Colonic mucosa (tissue), 4 donors: ENCODE results near the gene PRSS33. TPM values are rescaled to one million over a fixed set of nuclear protein-coding genes. Genes with fewer than 3 reads are reported as not detected.
A peak's percentile ranks its signal among the peaks of the same experiment; 100 is the strongest.

Experiments used
- DNase-seq: peaks from one replicate; pipeline ENCODE4 v3.0.0-alpha.2; 2020
- H3K27ac ChIP-seq: fragments of 200-600 bp; one replicate; pipeline ENCODE4 v1.8.0; 2021
- H3K27me3 ChIP-seq: fragments of 200-600 bp; one replicate; pipeline ENCODE4 v1.8.0; 2021
- H3K36me3 ChIP-seq: fragments of 200-600 bp; one replicate; pipeline ENCODE4 v1.8.0; 2021
- H3K4me1 ChIP-seq: fragments of 200-600 bp; one replicate; pipeline ENCODE4 v1.8.0; 2021; ENCODE audit warnings: mild to moderate bottlenecking
- H3K4me3 ChIP-seq: fragments of 200-600 bp; one replicate; pipeline ENCODE4 v1.8.0; 2021
- H3K9ac ChIP-seq, 2 donors: one replicate each; pipeline ENCODE4 v1.7.0; 2013; ENCODE audit warnings: control low read depth in 2 of 2, low read depth in 2 of 2, low read length in 2 of 2
- H3K9me3 ChIP-seq: fragments of 200-600 bp; one replicate; pipeline ENCODE4 v1.8.0; 2021
- intact Hi-C: fragments of 100-400 bp; cut with DNase I; formaldehyde crosslinking; loops from one replicate; pipeline ENCODE4 v1.14.1; 2022
- total RNA-seq, 2 donors: library from RNA; stranded (reverse); fragmentation: NEBNext Ultra II Directional in 1 of 2; extraction: Animal tissue kit (Norgen Biotek cat#: 25700) in 1 of 2; gene quantifications; one replicate each; pipeline ENCODE4 v1.2.1, GENCODE V29; 2021
- TF ChIP-seq, protein P1 (sequence below): fragments of 200-600 bp; IDR thresholded peaks from one replicate; pipeline ENCODE4 v1.8.0; 2022; ENCODE audit warnings: antibody characterized with exemption, mild to moderate bottlenecking
- donor health status: healthy.
- donor health status: DM: no; HTN: no; CAD: no.
- donor health status: DM: no; HTN: no; CAD: no.

The PRSS33 gene
- total RNA-seq, 2 donors from 2014 or later = not detected

DNA sequence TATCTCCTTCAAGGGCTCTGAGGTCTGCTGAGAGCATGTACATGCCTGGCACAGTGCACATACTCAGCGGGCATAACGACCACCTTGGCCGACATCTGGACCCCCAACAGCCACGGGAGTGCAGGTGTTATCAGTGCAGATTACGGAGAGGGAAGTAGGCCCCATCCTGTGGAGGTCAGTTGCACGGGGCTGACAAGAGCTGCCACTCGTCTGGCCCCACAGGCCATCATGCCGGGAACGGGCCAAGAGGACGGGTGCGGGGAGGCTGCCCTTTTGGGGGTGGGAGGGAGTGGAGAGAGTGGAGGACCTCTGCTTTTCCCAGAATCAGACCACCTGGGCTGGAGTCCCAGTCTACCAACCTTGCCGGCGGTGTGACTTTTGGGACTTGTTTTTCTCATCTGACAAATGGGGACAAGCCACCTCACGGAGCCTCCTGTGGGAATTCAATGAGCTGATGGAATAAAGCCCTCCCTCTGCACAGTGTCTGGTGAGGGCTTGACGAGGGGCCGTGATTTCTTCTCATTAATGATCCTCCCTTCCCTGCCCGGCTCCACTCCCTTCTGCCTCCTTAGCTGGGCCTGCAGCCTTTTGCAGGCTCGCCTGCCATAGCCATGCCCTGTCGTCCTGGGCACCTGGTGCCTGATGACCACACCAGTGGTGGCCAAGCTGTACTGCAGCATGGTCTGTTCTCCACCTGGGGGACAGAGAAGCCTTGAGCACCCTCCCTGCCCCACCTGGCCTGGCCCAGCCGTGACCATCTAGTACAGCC lies 4.6 kb downstream of the PRSS33 start:
- intact Hi-C loops = no loop called here
- peaks cover 6% of the 10 kb centered on the region for H3K4me1 ChIP-seq
- no peak overlapping the region for H3K4me3 ChIP-seq
- no peak for DNase-seq
- TF ChIP-seq, protein P1, sequence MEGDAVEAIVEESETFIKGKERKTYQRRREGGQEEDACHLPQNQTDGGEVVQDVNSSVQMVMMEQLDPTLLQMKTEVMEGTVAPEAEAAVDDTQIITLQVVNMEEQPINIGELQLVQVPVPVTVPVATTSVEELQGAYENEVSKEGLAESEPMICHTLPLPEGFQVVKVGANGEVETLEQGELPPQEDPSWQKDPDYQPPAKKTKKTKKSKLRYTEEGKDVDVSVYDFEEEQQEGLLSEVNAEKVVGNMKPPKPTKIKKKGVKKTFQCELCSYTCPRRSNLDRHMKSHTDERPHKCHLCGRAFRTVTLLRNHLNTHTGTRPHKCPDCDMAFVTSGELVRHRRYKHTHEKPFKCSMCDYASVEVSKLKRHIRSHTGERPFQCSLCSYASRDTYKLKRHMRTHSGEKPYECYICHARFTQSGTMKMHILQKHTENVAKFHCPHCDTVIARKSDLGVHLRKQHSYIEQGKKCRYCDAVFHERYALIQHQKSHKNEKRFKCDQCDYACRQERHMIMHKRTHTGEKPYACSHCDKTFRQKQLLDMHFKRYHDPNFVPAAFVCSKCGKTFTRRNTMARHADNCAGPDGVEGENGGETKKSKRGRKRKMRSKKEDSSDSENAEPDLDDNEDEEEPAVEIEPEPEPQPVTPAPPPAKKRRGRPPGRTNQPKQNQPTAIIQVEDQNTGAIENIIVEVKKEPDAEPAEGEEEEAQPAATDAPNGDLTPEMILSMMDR = no peak
- no peaks in the 10 kb centered on the region for H3K36me3 ChIP-seq
- H3K27me3 ChIP-seq = peaks cover 13% of the 10 kb centered on the region
- H3K27ac ChIP-seq = no peak overlapping the region
- no peaks in the 10 kb centered on the region for H3K9me3 ChIP-seq
- H3K9ac ChIP-seq = no peak overlapping the region

DNA sequence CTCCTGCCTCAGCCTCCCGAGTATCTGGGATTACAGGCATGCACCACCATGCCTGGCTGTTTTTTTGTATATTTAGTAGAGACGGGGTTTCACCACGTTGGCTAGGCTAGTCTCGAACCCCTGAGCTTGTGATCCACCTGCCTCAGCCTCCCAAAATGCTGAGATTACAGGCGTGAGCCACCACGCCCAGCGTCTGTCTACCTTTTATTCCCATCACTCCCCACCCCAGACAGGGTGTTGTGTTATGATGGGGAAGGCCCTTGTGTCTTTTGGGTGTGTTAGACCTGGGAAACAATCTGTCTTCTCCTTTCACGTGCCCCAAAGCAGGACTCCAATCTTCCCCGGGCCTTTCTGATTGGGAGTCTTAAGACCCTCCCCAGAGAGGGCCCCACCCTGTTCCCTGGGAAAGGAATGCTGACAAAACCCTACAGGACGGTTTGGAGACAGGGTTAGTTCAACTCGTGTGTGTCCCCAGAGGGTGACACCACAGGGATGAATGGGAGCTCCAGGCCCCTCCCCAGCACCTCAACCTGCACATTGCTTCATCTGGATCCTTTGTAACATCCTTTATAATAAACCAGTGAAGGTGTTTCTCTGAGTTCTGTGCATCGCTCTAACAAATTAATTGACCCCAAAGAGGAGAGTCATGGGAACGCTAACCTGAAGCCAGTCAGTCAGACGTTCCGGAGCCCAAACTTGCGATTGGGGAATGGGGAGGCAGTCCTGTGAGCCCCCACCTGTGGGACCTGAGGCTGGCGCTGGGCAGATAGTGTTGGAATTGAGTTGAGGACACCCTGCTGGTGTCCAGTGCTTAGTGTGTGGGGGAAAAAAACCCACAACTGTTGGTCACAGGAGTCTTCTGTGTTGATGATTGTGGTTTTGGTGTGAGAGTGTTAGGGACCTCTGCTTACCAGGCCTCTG lies 7.1 kb downstream of the PRSS33 start:
- no peak overlapping the region for H3K27ac ChIP-seq
- TF ChIP-seq, protein P1 = no peak
- no peak overlapping the region for H3K4me3 ChIP-seq
- H3K4me1 ChIP-seq = peaks cover 6% of the 10 kb centered on the region
- no peaks in the 10 kb centered on the region for H3K9me3 ChIP-seq
- no peak overlapping the region for H3K9ac ChIP-seq
- H3K36me3 ChIP-seq = no peaks in the 10 kb centered on the region
- intact Hi-C loops = no loop called here
- H3K27me3 ChIP-seq = peaks cover 1% of the 10 kb centered on the region
- no peak for DNase-seq

DNA sequence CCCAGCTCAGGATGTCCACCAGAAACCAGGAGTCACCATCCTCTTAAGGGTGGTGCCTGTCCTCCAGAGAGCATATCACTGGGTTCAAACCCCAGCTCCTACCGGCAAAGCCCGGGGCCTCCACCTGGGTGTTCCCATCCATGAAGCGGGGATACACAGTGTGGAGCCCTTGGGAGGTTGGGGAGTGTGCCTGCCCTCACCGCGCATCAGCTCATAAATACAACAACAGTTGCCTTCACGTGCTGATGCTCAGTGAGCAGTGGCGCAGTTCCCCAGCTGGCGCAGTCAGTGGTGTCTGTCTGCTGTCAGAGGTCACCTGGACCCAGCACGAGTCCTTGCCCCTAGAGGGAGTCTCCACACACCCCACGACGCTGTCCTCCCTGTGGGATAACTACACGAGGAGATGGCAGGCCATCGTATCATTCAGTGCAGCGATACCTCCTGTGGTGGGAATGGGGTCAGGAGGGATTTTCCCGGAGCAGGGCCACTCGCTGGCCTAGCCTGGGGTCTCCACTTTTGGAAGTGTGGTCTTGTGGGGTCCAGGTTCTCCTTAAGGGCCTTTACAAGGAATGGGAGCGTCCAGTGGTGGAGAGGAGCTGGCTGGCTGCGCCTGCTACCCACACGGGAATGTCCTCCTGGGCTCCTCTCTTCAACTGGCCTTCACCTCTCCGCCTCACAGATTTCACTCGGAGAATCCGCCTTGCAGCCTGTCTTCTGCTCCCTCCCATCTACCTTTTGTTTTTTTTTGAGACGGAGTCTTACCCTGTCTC lies 8.0 kb downstream of the PRSS33 start:
- Histone ChIP-seq H3K27me3 (no peaks in the 10 kb centered on the region), H3K9me3 (no peaks in the 10 kb centered on the region), H3K4me1 (peaks cover 6% of the 10 kb centered on the region), H3K4me3 (no peak overlapping the region), H3K9ac (no peak overlapping the region), H3K27ac (no peak overlapping the region), H3K36me3 (peaks cover under 1% of the 10 kb centered on the region)
- DNase-seq = no peak
- intact Hi-C loops = no loop called here
- TF ChIP-seq, protein P1 = no peak

DNA sequence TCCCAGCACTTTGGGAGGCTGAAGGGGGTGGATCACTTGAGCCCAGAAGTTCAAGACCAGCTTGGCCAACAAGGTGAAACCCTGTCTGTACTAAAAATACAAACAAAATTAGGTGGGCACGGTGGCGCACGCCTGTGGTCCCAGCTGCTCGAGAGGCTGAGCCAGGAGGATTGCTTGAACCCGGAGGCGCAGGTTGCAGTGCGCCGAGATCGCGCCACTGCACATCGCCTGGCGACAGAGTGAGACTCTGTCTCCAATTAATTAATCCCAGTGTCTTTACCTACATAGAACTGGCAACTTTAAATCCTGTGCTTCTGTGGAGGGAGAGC lies 8.8 kb downstream of the PRSS33 start:
- peaks cover 6% of the 10 kb centered on the region for H3K4me1 ChIP-seq
- H3K9ac ChIP-seq = peak overlapping the region in 1 of 2 donors; percentile 100
- H3K36me3 ChIP-seq = peaks cover 3% of the 10 kb centered on the region
- no peak overlapping the region for H3K4me3 ChIP-seq
- H3K27me3 ChIP-seq = no peaks in the 10 kb centered on the region
- TF ChIP-seq, protein P1 = no peak
- no peaks in the 10 kb centered on the region for H3K9me3 ChIP-seq
- no peak for DNase-seq
- H3K27ac ChIP-seq = peak overlapping the region; percentile 96
- intact Hi-C loops = no loop called here

DNA sequence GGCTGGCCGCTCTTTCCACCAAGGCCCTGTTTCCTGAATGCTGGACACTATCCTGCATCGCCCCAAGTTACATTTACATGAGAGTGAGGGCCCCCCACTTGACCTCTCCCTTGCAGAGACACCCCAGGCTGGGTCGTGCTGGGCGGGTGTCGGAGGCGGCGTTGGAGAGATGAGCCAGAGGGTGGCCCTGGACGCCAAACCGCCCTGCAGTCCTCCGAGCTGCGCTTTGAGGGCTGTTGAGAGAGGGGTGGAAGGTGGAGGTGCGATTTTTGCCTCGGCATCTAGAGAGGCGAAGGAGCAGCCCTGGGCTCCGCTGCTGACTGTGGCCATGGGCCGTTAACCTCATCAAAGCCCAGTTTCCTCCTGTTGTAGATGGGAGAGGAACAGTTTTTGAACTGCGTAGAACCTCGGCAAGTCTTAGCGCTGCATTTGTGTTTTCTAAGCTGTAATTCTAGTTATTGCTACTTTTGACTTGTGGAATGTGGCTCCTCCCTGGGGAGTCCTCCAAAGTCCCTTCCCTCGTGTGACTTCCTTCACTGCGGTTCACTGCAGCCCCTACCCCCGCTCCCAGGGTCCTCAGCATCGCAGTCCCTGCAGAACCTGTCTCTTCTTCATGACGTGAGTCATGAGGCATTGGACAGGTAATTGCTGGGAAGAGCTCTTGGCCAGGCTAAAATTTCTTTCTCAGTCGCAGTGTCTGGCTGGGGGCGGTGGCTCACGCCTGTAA lies 9.3 kb downstream of the PRSS33 start:
- Histone ChIP-seq H3K27me3 (no peaks in the 10 kb centered on the region), H3K4me1 (peaks cover 6% of the 10 kb centered on the region), H3K27ac (peak overlapping the region; percentile 96), H3K4me3 (peak overlapping the region; percentile 86), H3K9ac (peak overlapping the region; percentile 100), H3K9me3 (no peaks in the 10 kb centered on the region), H3K36me3 (peaks cover 3% of the 10 kb centered on the region)
- TF ChIP-seq, protein P1 = no peak
- intact Hi-C loops = no loop called here
- DNase-seq = peak; percentile 38
